ENCODE measurements around the gene TMEM132E. TPM values are rescaled to one million over a fixed set of nuclear protein-coding genes. Genes with fewer than 3 reads are reported as not detected.

TMEM132E gene
- total RNA-seq, 1 experiment from 2014 or later: 0.42 TPM

DNA sequence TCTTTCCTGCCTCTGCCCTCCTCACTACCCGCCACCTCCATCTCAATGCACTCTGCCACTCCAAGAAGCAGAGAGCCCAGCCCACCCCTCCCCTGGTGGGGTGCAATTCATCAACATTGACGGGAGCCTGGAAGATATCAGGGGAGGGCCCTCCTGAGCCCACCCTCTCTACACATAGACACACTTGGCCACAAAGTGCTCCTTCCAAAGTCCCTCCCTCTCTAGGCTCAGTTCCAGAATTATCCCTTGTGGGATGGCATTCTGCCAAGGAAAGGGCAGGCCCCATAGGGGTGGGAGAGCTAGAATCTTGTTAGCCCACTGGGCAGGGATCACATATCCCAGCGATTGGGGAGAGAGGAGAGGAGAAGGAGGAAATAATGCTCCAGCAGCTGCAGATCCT lies 66.2 kb downstream of the TMEM132E start:
- no peak overlapping the region for H3K56ac ChIP-seq (ENCODE audit: insufficient read length, low read depth, low read length)
- H3K4me1 ChIP-seq (ENCODE audit: insufficient read depth, low read length): no peaks in the 10 kb centered on the region
- H2BK20ac ChIP-seq (ENCODE audit: low read depth, low read length, poor library complexity, severe bottlenecking): no peak overlapping the region
- H3K27ac ChIP-seq (ENCODE audit: insufficient read length, low read depth, low read length): no peak overlapping the region
- Mint-ChIP-seq H3K27ac (no peak overlapping the region), H3K4me1 (peaks cover 0 to 3% of the 10 kb centered on the region in 2 experiments; a peak in 1 of 4 replicates), H3K9me3 (peaks cover 3 to 6% of the 10 kb centered on the region in 2 experiments; a peak in 3 of 5 replicates), H3K4me3 (no peak overlapping the region), H3K27me3 (ENCODE audit: low read depth) (peaks cover 53% of the 10 kb centered on the region), H3K36me3 (ENCODE audit: insufficient read depth in 1 of 3, low read depth in 3 of 3) (no peaks in the 10 kb centered on the region; a peak in 1 of 7 replicates)
- no peaks in the 10 kb centered on the region; the same call in 1 of the 2 replicates for H3K27me3 ChIP-seq (ENCODE audit: insufficient read depth, low read length)
- H3K9ac ChIP-seq (ENCODE audit: extremely low read depth, insufficient read length, low read length): no peak overlapping the region
- H4K5ac ChIP-seq (ENCODE audit: insufficient read length, low read depth, low read length): no peak overlapping the region
- H3K14ac ChIP-seq (ENCODE audit: insufficient read depth, low read length): no peak overlapping the region
- no peaks in the 10 kb centered on the region for H3K23me2 ChIP-seq (ENCODE audit: insufficient read length, low read depth, low read length, poor library complexity, severe bottlenecking)
- no peak overlapping the region for H4K91ac ChIP-seq (ENCODE audit: insufficient read length, low read depth, low read length)
- H2BK12ac ChIP-seq (ENCODE audit: insufficient read length, low read depth, low read length): no peak overlapping the region
- no peak overlapping the region for H3K18ac ChIP-seq (ENCODE audit: insufficient read length, low read depth, low read length)
- no peak for DNase-seq
- H3K23ac ChIP-seq (ENCODE audit: insufficient read length, low read depth, low read length): no peak overlapping the region
- H2BK120ac ChIP-seq (ENCODE audit: low read depth, low read length, poor library complexity, severe bottlenecking): no peak overlapping the region
- H3K4ac ChIP-seq (ENCODE audit: low read depth, low read length): no peak overlapping the region
- H3K4me2 ChIP-seq (ENCODE audit: insufficient read depth, insufficient read length, low read length): no peak overlapping the region
- no peak overlapping the region for H3T11ph ChIP-seq (ENCODE audit: low read length)
- WGBS (ENCODE audit: extremely low coverage, insufficient read length, low lambda C conversion rate): no CpG with 5 or more reads among the region's 3 CpGs
- no peak overlapping the region for H4K8ac ChIP-seq (replicated peaks; ENCODE audit: insufficient read length, low read depth, low read length)
- TF ChIP-seq, protein P1, sequence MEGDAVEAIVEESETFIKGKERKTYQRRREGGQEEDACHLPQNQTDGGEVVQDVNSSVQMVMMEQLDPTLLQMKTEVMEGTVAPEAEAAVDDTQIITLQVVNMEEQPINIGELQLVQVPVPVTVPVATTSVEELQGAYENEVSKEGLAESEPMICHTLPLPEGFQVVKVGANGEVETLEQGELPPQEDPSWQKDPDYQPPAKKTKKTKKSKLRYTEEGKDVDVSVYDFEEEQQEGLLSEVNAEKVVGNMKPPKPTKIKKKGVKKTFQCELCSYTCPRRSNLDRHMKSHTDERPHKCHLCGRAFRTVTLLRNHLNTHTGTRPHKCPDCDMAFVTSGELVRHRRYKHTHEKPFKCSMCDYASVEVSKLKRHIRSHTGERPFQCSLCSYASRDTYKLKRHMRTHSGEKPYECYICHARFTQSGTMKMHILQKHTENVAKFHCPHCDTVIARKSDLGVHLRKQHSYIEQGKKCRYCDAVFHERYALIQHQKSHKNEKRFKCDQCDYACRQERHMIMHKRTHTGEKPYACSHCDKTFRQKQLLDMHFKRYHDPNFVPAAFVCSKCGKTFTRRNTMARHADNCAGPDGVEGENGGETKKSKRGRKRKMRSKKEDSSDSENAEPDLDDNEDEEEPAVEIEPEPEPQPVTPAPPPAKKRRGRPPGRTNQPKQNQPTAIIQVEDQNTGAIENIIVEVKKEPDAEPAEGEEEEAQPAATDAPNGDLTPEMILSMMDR (conservative IDR thresholded peaks at IDR 0.05): no peak
- no peak overlapping the region for H2BK5ac ChIP-seq (ENCODE audit: insufficient read length, low read length)
- no peaks in the 10 kb centered on the region for H4K20me1 ChIP-seq (ENCODE audit: control insufficient read depth, insufficient read depth, insufficient read length)
- no peak overlapping the region for H2AFZ ChIP-seq (ENCODE audit: low read length)
- no peaks in the 10 kb centered on the region for H3K79me2 ChIP-seq (ENCODE audit: insufficient read depth, low read length)
- H2AK5ac ChIP-seq (ENCODE audit: insufficient read length, low read length): no peak overlapping the region
- H3K79me1 ChIP-seq (ENCODE audit: insufficient read depth, low read depth, low read length, poor library complexity, severe bottlenecking): no peaks in the 10 kb centered on the region
- no peaks in the 10 kb centered on the region for H3K9me3 ChIP-seq (ENCODE audit: control insufficient read depth, low read depth, low read length)
- no peak overlapping the region for H2BK15ac ChIP-seq (ENCODE audit: low read depth, low read length)
